Spleen (tissue), 7 donors: ENCODE results near the gene NRG3.

ENCODE experiments used
- POLR2A ChIP-seq, 3 donors: fragments of 450-650 bp; IDR thresholded peaks; one replicate each; pipeline ENCODE4 v1.5.1; 2017; ENCODE audit warnings: antibody characterized with exemption in 3 of 3, mild to moderate bottlenecking in 1 of 3
- POLR2AphosphoS5 ChIP-seq, 3 donors: sonication (generic); formaldehyde crosslinking; IDR thresholded peaks; one replicate each; pipeline ENCODE4 v1.5.1; 2017; ENCODE audit warnings: antibody characterized with exemption in 3 of 3
- TF ChIP-seq, protein P1 (sequence below), 11 experiments: fragments of 200-600 bp in 7 of 11; fragments of 450-650 bp in 4 of 11; sonication (generic) in 4 of 11; IDR thresholded peaks in 8 of 11; conservative IDR thresholded peaks in 3 of 11; 1 replicate in 7 of 11; 2 replicates in 4 of 11; pipeline versions ENCODE4 v1.4.0 to v1.8.0; 2016 to 2021; ENCODE audit warnings: antibody characterized with exemption in 11 of 11, inconsistent platforms in 4 of 11, mild to moderate bottlenecking in 1 of 11
- donor health status: DM: no; HTN: no; CAD: no; lungs with moderate emphysema.
- donor health status: DM: no; HTN: no; CAD: no.
- donor health status: DM: no; HTN: no; CAD: no.

GRCh38 chr10:82742478-82742877, 867.5 kb downstream of the NRG3 start:
- TF ChIP-seq, protein P1, sequence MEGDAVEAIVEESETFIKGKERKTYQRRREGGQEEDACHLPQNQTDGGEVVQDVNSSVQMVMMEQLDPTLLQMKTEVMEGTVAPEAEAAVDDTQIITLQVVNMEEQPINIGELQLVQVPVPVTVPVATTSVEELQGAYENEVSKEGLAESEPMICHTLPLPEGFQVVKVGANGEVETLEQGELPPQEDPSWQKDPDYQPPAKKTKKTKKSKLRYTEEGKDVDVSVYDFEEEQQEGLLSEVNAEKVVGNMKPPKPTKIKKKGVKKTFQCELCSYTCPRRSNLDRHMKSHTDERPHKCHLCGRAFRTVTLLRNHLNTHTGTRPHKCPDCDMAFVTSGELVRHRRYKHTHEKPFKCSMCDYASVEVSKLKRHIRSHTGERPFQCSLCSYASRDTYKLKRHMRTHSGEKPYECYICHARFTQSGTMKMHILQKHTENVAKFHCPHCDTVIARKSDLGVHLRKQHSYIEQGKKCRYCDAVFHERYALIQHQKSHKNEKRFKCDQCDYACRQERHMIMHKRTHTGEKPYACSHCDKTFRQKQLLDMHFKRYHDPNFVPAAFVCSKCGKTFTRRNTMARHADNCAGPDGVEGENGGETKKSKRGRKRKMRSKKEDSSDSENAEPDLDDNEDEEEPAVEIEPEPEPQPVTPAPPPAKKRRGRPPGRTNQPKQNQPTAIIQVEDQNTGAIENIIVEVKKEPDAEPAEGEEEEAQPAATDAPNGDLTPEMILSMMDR (IDR thresholded peaks at IDR 0.05 in 8 of 11, conservative IDR thresholded peaks at IDR 0.05 in 3 of 11), result no peak
- TF ChIP-seq POLR2AphosphoS5 (IDR thresholded peaks at IDR 0.05), result no peak
- TF ChIP-seq POLR2A (IDR thresholded peaks at IDR 0.05), result no peak
